Ecto neural progenitor cell (in vitro differentiated cells): ENCODE data around the gene DIO1.
"Not testable (repeated sequence)": the region's sequence is repeated elsewhere in the genome, so short reads cannot be mapped to it uniquely, and the experiment has no call there.

Experiments used
- DNase-seq: peaks from one replicate; pipeline ENCODE4 v3.0.0-alpha.2; 2018; ENCODE audit warnings: low spot score

The DIO1 gene

GRCh38 chr1:53893999-53894636, at the start of gene DIO1:
Gene DIO1, plus strand, starts transcription at chr1:53894187. Its CDS starts 24 bp downstream, at chr1:53894211.
- no peak for DNase-seq

GRCh38 chr1:53847980-53848379, 46.0 kb upstream of the DIO1 start:
- DNase-seq = no peak

GRCh38 chr1:53850082-53850673, 43.8 kb upstream of the DIO1 start:
- no peak for DNase-seq

DNA sequence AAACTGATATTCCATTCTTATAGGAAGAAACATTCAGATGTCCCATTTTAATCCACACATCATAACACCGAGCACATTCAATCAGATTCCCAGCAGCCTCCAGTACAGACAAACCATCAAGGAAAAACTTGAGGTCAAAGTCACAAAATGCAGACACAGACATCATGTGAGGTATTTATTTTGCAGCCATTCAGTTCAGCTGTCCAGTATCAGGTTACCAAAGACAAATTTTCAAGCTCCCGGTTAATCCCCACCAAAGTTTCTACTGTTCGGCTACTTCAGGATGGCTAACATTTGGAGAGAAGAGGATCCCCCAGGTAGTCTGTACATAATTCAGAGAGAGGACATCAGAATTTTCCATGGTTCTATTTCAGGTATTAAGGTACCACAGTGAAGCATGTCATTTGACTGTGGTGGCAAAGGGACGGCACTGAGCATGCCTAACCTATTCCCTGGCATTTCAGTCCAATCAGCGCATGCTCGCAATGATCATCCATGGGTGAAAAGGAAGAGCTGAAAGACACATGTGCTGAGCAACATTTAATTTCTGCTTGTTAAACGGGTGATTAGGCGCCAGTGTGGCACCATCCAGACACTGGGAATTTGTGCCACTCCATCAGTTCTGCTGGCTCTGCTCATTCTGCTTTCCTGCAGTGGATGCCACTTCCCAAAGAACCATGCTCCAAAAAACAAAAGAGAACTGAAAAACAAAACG, 42.3 kb upstream of the DIO1 start:
- DNase-seq = no peak

- peak; percentile 54 for DNase-seq
Observed at GRCh38 chr1:53860967-53861411, 33.0 kb upstream of the DIO1 start.

DNA sequence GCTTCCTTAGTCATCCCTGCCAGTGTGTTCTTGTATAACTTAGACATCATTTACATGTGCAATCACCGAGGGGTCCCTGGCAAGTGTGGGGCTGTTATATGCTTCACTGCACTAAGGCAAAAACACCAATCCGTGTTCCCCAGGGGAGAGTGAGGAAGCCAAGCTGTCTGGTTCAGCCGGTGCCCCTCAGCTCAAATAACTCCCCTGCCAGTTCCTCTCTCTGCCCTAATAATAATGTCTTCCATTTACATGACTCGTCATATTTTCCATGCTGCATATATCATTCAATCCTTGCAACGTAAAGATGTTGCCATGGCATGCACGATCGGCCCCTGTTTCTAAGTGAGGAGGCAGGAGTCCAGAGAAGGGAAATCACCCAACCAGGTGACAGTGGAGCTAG, 31.5 kb upstream of the DIO1 start:
- DNase-seq = no peak

GRCh38 chr1:53868565-53868964, 25.4 kb upstream of the DIO1 start:
- no peak for DNase-seq

GRCh38 chr1:53869454-53870117, 24.4 kb upstream of the DIO1 start:
- no peak for DNase-seq

DNA sequence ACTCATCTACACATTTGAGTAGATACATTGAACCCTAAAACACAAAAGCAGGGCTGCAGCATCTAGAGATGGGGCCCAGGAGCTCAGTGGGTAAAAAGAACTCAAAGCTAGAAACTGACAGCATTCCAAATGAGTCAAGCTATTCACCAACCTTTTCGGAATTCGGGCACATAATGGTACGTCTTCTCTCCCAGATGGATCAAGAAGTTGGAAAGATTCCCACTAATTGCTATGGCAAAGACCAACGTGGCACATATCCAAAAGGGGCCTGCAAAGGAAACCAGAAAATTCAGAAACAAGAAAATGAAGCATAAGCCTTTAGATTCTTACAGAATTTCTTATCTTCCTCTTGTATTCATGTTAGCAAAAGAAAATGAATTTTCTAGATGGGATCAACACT, 22.8 kb upstream of the DIO1 start:
- no peak for DNase-seq

DNA sequence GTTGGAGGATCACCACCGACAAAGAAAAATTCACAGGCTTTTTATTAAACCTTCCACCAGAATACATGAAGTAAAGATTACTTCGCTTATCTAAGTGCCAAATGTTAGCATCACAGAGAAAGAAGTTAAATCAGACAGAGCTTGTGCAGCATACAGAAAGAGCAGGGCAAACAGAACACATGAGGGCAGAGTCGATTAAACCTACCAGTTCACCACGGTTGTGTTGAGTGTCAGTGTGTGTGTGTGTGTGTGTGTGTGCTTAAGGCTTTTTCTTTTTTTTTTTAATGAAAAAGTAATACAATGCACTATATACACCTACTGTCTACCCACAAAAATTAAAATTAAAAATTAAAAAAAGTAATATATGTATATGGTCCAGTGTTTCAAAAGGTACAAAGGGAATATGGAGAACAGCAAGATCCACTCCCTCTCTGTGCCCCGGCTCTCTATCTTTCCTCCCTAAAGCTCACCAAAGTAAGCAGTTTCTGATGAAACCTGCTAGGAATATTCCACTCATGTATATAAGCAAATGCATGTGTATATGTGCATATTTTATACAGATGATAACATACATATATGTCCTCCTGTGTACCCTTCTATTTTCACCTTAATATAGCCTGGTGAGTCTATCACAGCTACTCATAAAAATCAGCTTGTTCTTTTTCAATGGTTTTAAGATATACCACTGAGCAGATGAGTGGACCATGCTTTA, 22.1 kb upstream of the DIO1 start:
- DNase-seq = no peak

GRCh38 chr1:53875150-53875549, 18.8 kb upstream of the DIO1 start:
- not testable (repeated sequence) for DNase-seq

DNA sequence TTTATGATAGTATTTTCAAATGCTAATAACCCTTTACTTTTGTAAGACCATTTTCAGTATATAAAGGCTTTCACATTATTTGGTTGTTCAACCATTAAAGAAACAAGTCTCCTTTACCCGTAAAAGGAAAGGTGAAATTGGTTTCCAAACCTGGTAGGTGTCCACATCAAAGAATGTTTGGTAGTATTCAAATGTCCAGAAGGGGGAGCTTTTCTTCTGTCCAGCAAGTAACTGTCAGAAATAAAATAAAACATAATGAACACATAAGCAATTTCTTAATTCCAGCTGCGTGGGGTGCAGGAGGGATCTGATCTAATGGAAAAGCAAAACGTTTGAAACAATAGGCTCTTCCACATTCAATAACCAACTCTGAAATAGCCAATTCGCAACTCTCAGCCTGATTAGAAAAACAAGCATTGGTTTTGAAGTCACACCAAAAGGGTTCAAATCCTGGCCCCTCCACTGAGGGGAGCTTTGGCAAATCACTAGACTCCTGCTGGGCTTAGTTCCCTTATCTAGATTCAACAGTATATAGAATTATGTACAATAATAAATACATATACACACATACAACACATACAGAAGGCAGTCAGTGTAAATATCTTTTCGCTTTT, 15.4 kb upstream of the DIO1 start:
- DNase-seq = no peak

GRCh38 chr1:53881853-53882252, 12.1 kb upstream of the DIO1 start:
- DNase-seq = not testable (repeated sequence)

DNA sequence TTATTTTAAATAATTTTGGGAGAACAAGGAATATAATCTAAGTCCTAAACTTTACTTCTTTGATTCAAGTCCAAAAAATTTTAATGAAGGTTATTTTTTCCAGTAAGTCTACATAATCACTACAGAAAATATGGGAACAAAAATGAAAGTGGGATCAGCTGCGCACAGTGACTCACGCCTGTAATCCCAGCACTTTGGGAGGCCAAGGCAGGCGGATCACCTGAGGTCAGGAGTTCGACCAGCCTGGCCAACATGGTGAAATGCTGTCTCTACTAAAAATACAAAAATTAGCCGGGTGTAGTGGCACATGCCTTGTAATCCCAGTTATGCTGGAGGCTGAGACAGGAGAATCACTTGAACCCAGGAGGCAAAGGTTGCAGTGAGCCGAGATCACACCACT, 10.4 kb upstream of the DIO1 start:
- DNase-seq = not testable (repeated sequence)

DNA sequence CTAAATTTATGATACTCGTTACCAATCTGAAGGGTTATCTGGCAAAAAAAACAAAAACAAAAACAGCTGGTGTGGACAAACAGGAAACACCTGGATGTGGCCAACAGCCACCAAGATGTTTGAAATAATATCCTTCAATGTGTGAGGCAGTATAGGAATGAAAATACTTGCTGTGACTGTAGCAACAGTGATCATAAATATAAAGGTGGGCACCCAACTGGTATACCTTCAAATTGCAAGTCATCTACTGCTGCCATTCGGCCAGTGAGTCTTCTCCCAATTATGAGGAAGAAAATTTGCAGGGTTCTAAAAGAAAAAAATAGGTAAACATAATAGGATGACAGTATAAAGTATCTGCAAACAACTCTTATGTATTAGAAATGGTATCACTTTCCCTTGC, 5.3 kb upstream of the DIO1 start:
- DNase-seq = no peak

DNA sequence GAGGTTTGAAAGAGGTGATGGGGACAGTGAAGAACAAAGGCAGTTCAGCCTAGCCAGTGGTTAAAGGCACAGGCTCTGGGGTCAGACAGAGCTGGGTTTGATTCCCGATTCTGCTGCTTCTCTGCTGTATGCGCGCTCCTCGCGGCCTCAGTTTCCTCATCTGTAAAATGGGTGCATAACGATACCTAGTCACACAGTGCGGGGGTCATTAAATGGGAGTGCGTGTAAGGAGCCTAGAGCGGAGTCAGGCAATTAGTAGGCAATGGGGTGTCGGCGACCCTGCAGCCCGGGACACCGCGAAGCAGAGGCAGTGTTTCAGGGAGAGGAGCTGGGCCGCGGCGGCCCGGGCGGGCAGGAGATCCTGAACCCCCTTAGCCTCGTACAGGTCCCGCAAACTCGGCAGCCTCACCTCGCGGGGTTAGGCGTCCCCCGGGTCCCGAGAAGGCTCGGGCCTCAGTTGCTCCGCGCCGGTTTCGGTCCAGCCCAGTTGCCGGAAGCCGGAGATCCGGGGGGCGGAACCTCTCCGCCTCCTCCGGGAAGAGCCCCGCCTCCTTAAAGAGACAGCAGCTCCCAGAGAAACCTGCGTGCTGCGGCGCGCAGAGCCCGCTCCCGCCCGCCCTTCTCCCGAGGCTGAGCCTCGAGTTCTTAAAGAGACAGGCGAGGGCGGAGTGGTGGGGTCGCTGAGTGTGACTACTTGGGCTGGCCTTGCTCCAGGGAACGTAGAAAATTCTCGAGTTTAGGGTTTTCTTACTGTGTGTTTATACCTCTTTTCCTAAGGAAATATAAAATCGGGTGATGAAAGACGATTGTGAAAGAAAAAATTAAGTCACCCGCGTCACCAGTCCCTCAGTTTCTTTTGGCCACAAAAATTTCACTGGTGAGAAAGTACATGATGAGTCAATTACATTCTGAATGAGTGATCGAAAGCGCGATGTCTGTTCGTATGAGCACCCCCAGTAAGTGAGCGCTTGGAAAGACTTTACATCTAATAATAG, 4.4 kb upstream of the DIO1 start, which contains the start of gene YIPF1:
YIPF1 (minus strand) TSS at position 494 of the 995 bp plus-strand sequence. CDS start 860 bp downstream, outside the sequence.
- peak; percentile 89 for DNase-seq

DNA sequence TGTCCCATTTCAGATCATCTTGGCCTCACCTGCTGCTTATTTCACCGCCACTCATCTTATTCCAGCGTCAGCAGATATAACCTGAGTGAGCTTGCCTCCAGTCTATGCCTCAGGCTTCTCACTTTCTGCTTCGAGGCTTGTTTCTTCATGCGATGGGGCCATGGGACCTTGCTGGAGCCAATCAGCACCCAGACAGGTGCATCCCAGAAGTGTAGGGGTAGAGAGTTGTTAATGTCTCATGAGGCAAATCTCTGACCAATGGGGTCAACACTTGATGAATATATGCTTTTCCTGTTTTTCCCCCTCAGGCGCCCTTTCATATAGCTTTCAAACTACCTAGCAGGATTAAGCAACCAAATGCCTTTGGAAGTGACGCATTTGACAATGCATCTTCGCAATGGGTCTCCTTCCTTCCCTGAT, 3.5 kb upstream of the DIO1 start:
- no peak for DNase-seq

DNA sequence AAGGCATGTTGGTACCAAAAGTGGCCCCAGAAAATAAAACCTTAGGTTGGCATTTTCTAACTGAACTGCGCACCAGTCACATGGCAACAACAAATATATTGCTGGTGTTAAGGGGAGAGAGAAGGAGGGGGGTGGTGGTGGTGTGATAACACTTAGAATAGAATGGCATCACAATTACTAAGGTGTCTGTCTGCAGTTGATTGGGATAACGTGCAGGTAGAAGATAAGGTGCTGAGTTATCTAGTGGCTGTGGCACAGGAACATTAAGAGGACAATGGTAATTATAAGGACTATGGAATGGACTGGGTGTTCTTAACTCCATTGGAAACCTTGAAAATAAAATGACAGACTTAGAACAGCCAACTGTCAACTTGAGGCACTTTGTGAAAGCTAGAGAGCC, 3.0 kb upstream of the DIO1 start:
- DNase-seq = no peak

DNA sequence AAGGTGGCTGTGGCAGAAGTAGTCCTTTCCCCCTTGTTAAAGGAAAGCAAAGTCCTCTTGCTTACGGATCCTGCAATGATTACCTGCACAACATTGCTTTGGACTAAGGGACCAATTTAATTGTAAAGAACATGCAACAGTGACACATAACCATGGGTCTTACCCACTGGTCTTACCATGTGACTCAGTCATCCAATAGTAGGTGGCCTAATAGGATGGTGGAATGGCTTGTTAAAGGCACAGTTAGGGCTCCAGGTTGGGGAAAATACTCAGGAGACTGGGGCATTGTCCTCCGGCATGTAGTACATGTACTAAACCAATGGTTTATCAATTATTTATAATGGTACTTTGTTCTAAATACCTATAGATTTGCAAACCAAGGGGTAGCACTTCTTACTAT, 2.3 kb upstream of the DIO1 start:
- no peak for DNase-seq

DNA sequence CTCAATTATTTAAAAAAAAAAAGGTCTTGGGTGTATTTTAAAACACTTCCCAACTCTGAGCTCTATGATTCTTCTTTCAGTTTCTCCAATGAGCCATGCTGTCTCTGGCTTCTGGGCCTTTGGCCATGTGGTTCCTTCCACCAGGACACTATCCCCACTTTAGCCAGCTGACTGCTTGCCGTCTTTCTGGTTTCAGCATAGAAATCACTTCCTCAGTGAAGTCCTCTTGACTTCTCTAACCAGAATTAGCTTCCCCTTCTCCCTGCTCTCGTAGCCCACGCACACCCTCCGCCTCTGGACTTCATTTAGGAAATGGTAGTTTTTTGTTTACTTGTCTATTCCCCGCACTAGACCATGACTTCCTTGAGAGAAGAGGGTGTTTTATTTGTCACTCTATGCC, 1.1 kb upstream of the DIO1 start:
- DNase-seq = no peak
